AG04450 (cell line): ENCODE data around the gene COMMD3. TPM values are rescaled to one million over a fixed set of nuclear protein-coding genes. Genes with fewer than 3 reads are reported as not detected.

ENCODE experiments used
- CTCF ChIA-PET: fragments of 300-600, 350-600 bp; formaldehyde crosslinking; extraction: SDS; loops from one replicate; lab custom pipeline; 2022; ENCODE audit warnings: antibody characterized with exemption, inconsistent platforms; lab: Charles Lee
- POLR2A ChIA-PET: fragments of 350-600 bp; formaldehyde crosslinking; extraction: SDS; loops from one replicate; lab custom pipeline; 2021; ENCODE audit warnings: antibody characterized with exemption, inconsistent platforms; lab: Yijun Ruan, JAX
- DNase-seq: peaks from one replicate; pipeline ENCODE4 v3.0.0-alpha.2; 2011; ENCODE audit warnings: low read depth, low spot score
- H3K27ac ChIP-seq: one replicate; pipeline ENCODE4 v1.5.1; 2012; ENCODE audit warnings: low read depth, low read length, control low read depth
- H3K27me3 ChIP-seq: one replicate; pipeline ENCODE4 v1.6.0; 2012; ENCODE audit warnings: low read length; ENCODE audit not compliant: control insufficient read depth, insufficient read depth
- H3K4me3 ChIP-seq: 2 replicates; pipeline ENCODE4 v1.5.1; 2011; ENCODE audit warnings: mild to moderate bottlenecking, low read depth, low read length, control low read depth
- H3K9me3 ChIP-seq: 2 replicates; pipeline ENCODE4 v1.5.1; 2012; ENCODE audit warnings: low read length; ENCODE audit not compliant: control insufficient read depth, insufficient read depth
- polyA plus RNA-seq: library from polyadenylated mRNA; depleted of rRNA; stranded (reverse); fragments of >200 nt; gene quantifications from 2 replicates; pipeline ENCODE4 v1.2.3, GENCODE V29; 2011
- TF ChIP-seq, protein P1 (sequence below): IDR thresholded peaks from 2 replicates; pipeline ENCODE4 v1.5.1; 2011; ENCODE audit warnings: low read depth, low read length, control low read depth, inconsistent platforms

Gene COMMD3
- polyA plus RNA-seq, 1 experiment = 64.7 TPM

- TF ChIP-seq, protein P1, sequence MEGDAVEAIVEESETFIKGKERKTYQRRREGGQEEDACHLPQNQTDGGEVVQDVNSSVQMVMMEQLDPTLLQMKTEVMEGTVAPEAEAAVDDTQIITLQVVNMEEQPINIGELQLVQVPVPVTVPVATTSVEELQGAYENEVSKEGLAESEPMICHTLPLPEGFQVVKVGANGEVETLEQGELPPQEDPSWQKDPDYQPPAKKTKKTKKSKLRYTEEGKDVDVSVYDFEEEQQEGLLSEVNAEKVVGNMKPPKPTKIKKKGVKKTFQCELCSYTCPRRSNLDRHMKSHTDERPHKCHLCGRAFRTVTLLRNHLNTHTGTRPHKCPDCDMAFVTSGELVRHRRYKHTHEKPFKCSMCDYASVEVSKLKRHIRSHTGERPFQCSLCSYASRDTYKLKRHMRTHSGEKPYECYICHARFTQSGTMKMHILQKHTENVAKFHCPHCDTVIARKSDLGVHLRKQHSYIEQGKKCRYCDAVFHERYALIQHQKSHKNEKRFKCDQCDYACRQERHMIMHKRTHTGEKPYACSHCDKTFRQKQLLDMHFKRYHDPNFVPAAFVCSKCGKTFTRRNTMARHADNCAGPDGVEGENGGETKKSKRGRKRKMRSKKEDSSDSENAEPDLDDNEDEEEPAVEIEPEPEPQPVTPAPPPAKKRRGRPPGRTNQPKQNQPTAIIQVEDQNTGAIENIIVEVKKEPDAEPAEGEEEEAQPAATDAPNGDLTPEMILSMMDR = no peak
- Histone ChIP-seq H3K4me3 (peak overlapping the region; percentile 50), H3K9me3 (peaks cover 24% of the 10 kb centered on the region), H3K27me3 (peaks cover 57% of the 10 kb centered on the region), H3K27ac (no peak overlapping the region)
- CTCF ChIA-PET = no interaction called here
- no peak for DNase-seq
- POLR2A ChIA-PET = no interaction called here
These were observed 18.4 kb downstream of the COMMD3 start for GRCh38 chr10:22334414-22335172.

- Histone ChIP-seq H3K27ac (no peak overlapping the region), H3K4me3 (peak overlapping the region; percentile 50), H3K27me3 (peaks cover 58% of the 10 kb centered on the region), H3K9me3 (peaks cover 24% of the 10 kb centered on the region)
- DNase-seq = no peak
- POLR2A ChIA-PET = no interaction called here
- CTCF ChIA-PET = no interaction called here
- TF ChIP-seq, protein P1 = no peak
These were observed 19.2 kb downstream of the COMMD3 start for GRCh38 chr10:22335173-22335933.

GRCh38 chr10:22338185-22338900, 22.2 kb downstream of the COMMD3 start:
- CTCF ChIA-PET = interaction anchor here (0.9 to 1.4 kb wide), 4 partner anchors 12 to 842 kb away, joined by 3 to 4 read pairs (median 3); no protein-coding TSS in a partner anchor
- DNase-seq = no peak

DNA sequence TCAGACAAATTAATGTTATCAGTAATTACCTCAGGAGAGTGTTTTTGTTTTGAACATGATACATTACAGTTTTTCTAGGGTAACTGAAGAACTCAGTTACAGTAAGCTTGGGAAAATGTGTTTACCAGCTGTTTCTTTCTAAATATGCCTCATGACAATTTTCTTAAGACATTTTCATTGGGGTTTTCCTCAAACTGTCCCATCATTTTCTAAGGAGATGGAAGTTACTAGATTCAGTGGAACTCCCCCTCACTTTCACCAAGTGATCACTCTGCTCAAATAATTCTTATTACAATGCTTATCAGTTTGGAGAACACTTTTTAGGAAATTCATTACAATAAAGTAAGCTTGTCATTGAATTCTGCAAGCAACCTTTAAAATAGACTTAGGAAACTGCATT, 22.7 kb downstream of the COMMD3 start:
- TF ChIP-seq, protein P1 = no peak
- DNase-seq = no peak
- ChIA-PET CTCF (interaction anchor here (1.2 to 1.4 kb wide), 3 partner anchors 13 to 346 kb away, joined by 3 to 4 read pairs (median 4); no protein-coding TSS in a partner anchor), POLR2A (no interaction called here)
- Histone ChIP-seq H3K27ac (no peak overlapping the region), H3K9me3 (peaks cover 21% of the 10 kb centered on the region), H3K4me3 (no peak overlapping the region), H3K27me3 (peaks cover 77% of the 10 kb centered on the region)

More at GRCh38 chr10:22338185-22338900, 22.2 kb downstream of the COMMD3 start:
- peaks cover 24% of the 10 kb centered on the region for H3K9me3 ChIP-seq
- H3K4me3 ChIP-seq = no peak overlapping the region
- TF ChIP-seq, protein P1 = no peak
- H3K27me3 ChIP-seq = peaks cover 74% of the 10 kb centered on the region
- POLR2A ChIA-PET = no interaction called here
- H3K27ac ChIP-seq = no peak overlapping the region
